HCT116 (cell line): Measurements from ENCODE around the gene PDE6A. TPM values are rescaled to one million over a fixed set of nuclear protein-coding genes. Genes with fewer than 3 reads are reported as not detected.

ENCODE experiments used
- ATAC-seq: fragments of 200-7000 bp; cut with Tn5 transposase; 2 replicates; pipeline ENCODE4 v1.9.1; 2020; ENCODE audit warnings: mild to moderate bottlenecking, moderate library complexity
- BruUV-seq: library from RNA; stranded (reverse); fragments of 400-500 nt; replicated peaks from 2 replicates; lab custom pipeline; 2021; lab: Mats Ljungman, UMichigan
- CTCF ChIA-PET: fragments of 300-600 bp; sonication (Branson Sonifier 250); formaldehyde crosslinking; loops from one replicate; lab custom pipeline; 2021; ENCODE audit warnings: antibody characterized with exemption; lab: Charles Lee
- POLR2A ChIA-PET: fragments of 300-600, 350-600 bp; sonication (Branson Sonifier 250); formaldehyde crosslinking; loops from one replicate; lab custom pipeline; 2021; ENCODE audit warnings: antibody characterized with exemption; lab: Charles Lee
- RAD21 ChIA-PET, 2 experiments: fragments of 300-600 bp; sonication (Branson Sonifier 250); formaldehyde crosslinking; loops; one replicate each; lab custom pipeline; 2023; ENCODE audit warnings: low total read pairs in 2 of 2; ENCODE audit not compliant: uncharacterized antibody in 2 of 2, unreplicated experiment in 2 of 2, low non-redundant PET in 1 of 2; lab: Charles Lee
- DNase-seq: peaks from one replicate; pipeline ENCODE4 v3.0.0-alpha.2; 2010; ENCODE audit warnings: low read depth, low spot score
- H2AFZ ChIP-seq: fragments of 200-600 bp; shearing (Covaris generic), sonication (generic); 2 replicates; pipeline ENCODE4 v1.6.1; 2017; ENCODE audit warnings: low read depth, mixed run types, mixed read lengths, antibody characterized with exemption, low read length; ENCODE audit not compliant: poor library complexity, severe bottlenecking
- H3K27ac ChIP-seq: 2 replicates; pipeline ENCODE4 v1.5.1; 2012; ENCODE audit warnings: low read depth, low read length
- H3K27me3 ChIP-seq: fragments of 200-600 bp; sonication (generic); 2 replicates; pipeline ENCODE4 v1.6.1; 2016; ENCODE audit warnings: mixed run types, low read length, mixed read lengths; ENCODE audit not compliant: insufficient read depth
- H3K36me3 ChIP-seq, 2 experiments: fragments of 200-500 bp in 1 of 2; fragments of 200-600 bp in 1 of 2; sonication (Bioruptor generic) in 1 of 2; sonication (generic) in 1 of 2; 2 replicates each; pipeline versions ENCODE4 v1.5.1 to v1.6.1; 2014 to 2016; ENCODE audit warnings: low read length in 2 of 2, inconsistent platforms in 1 of 2, mixed read lengths in 1 of 2, mixed run types in 1 of 2; ENCODE audit not compliant: insufficient read depth in 2 of 2, control insufficient read depth in 1 of 2
- H3K4me1 ChIP-seq, 2 experiments: fragments of 200-600 bp in 1 of 2; sonication (generic) in 1 of 2; 2 replicates each; pipeline versions ENCODE4 v1.5.1 to v1.6.1; 2012 to 2017; ENCODE audit warnings: low read length in 2 of 2, inconsistent platforms in 1 of 2, mild to moderate bottlenecking in 1 of 2, mixed read lengths in 1 of 2, mixed run types in 1 of 2, moderate library complexity in 1 of 2; ENCODE audit not compliant: insufficient read depth in 2 of 2, control insufficient read depth in 1 of 2
- H3K4me2 ChIP-seq: fragments of 200-600 bp; sonication (generic); 2 replicates; pipeline ENCODE4 v1.6.1; 2017; ENCODE audit warnings: mixed run types, low read length, mixed read lengths
- H3K4me3 ChIP-seq, 2 experiments: fragments of 200-600 bp in 1 of 2; sonication (generic) in 1 of 2; replicated peaks in 1 of 2; 2 replicates each; pipeline ENCODE4 v1.5.1; 2011 to 2016; ENCODE audit warnings: low read length in 2 of 2, control low read depth in 1 of 2, low read depth in 1 of 2, mild to moderate bottlenecking in 1 of 2, mixed read lengths in 1 of 2, mixed run types in 1 of 2
- H3K79me2 ChIP-seq: fragments of 200-600 bp; sonication (generic); 2 replicates; pipeline ENCODE4 v1.6.1; 2017; ENCODE audit warnings: mild to moderate bottlenecking, mixed run types, low read length, moderate library complexity, mixed read lengths; ENCODE audit not compliant: insufficient read depth
- H3K9ac ChIP-seq: fragments of 200-600 bp; sonication (generic); 2 replicates; pipeline ENCODE4 v1.6.1; 2016; ENCODE audit warnings: low read length, mixed read lengths
- H3K9me2 ChIP-seq: fragments of 200-600 bp; sonication (generic), shearing (Covaris generic); 2 replicates; pipeline ENCODE4 v1.6.1; 2017; ENCODE audit warnings: mixed run types, mild to moderate bottlenecking, moderate library complexity; ENCODE audit not compliant: insufficient read depth
- H3K9me3 ChIP-seq, 2 experiments: fragments of 200-500 bp in 1 of 2; fragments of 200-600 bp in 1 of 2; sonication (Bioruptor generic) in 1 of 2; sonication (generic) in 1 of 2; 2 replicates each; pipeline ENCODE4 v1.6.1; 2014 to 2017; ENCODE audit warnings: low read length in 2 of 2, mixed read lengths in 2 of 2, inconsistent platforms in 1 of 2, low read depth in 1 of 2, mild to moderate bottlenecking in 1 of 2, mixed run types in 1 of 2, moderate library complexity in 1 of 2; ENCODE audit not compliant: control insufficient read depth in 1 of 2, insufficient read depth in 1 of 2
- H4K20me1 ChIP-seq: fragments of 200-600 bp; sonication (generic), shearing (Covaris generic); 2 replicates; pipeline ENCODE4 v1.6.1; 2017; ENCODE audit warnings: mixed run types, mild to moderate bottlenecking, moderate library complexity; ENCODE audit not compliant: insufficient read depth
- CBX3 ChIP-seq: IDR thresholded peaks from 2 replicates; pipeline ENCODE4 v1.6.1; 2012; ENCODE audit warnings: low read depth
- EGR1 ChIP-seq: IDR thresholded peaks from 2 replicates; pipeline ENCODE4 v1.6.1; 2012; ENCODE audit warnings: low read depth
- EZH2 ChIP-seq: fragments of 200-600 bp; sonication (generic); IDR thresholded peaks from 2 replicates; pipeline ENCODE4 v1.6.1; 2017; ENCODE audit warnings: antibody characterized with exemption, mixed run types
- EZH2phosphoT487 ChIP-seq: fragments of 200-600 bp; IDR thresholded peaks from 2 replicates; pipeline ENCODE4 v1.6.1; 2018; ENCODE audit warnings: antibody characterized with exemption, borderline replicate concordance
- FOSL1 ChIP-seq: IDR thresholded peaks from 2 replicates; pipeline ENCODE4 v1.6.1; 2012; ENCODE audit warnings: low read depth
- JUND ChIP-seq: IDR thresholded peaks from 2 replicates; pipeline ENCODE4 v1.6.1; 2012
- MAX ChIP-seq: IDR thresholded peaks from 2 replicates; pipeline ENCODE4 v1.6.1; 2012
- POLR2A ChIP-seq: IDR thresholded peaks from 2 replicates; pipeline ENCODE4 v1.7.0; 2011; ENCODE audit warnings: borderline replicate concordance; ENCODE audit not compliant: insufficient read depth, insufficient read length; ENCODE audit errors: extremely low read depth
- SIN3A ChIP-seq: IDR thresholded peaks from 2 replicates; pipeline ENCODE4 v1.6.1; 2012; ENCODE audit warnings: low read depth
- SP1 ChIP-seq: IDR thresholded peaks from 2 replicates; pipeline ENCODE4 v1.6.1; 2012; ENCODE audit warnings: low read depth
- SRF ChIP-seq: IDR thresholded peaks from 2 replicates; pipeline ENCODE4 v1.6.1; 2012; ENCODE audit warnings: low read depth
- TCF7L2 ChIP-seq: IDR thresholded peaks from 2 replicates; pipeline ENCODE4 v1.7.0; 2011; ENCODE audit warnings: borderline replicate concordance, inconsistent platforms; ENCODE audit not compliant: insufficient read depth, insufficient read length; ENCODE audit errors: extremely low read depth
- YY1 ChIP-seq: IDR thresholded peaks from 2 replicates; pipeline ENCODE4 v1.6.1; 2011; ENCODE audit warnings: low read length, low read depth, moderate library complexity, mild to moderate bottlenecking; ENCODE audit not compliant: insufficient replicate concordance; ENCODE audit errors: extremely low read depth
- ZFX ChIP-seq: fragments of 450-650 bp; IDR thresholded peaks from 2 replicates; pipeline ENCODE4 v1.6.1; 2017
- intact Hi-C: fragments of 100-400 bp; cut with micrococcal nuclease; formaldehyde crosslinking; loops from 2 replicates; pipeline ENCODE4 v1.10.0; 2022
- total RNA-seq: library from RNA; stranded (reverse); gene quantifications from one replicate; pipeline ENCODE4 v1.2.1, GENCODE V29; 2021; ENCODE audit not compliant: unreplicated experiment
- TF ChIP-seq, protein P1 (sequence below): IDR thresholded peaks from 2 replicates; pipeline ENCODE4 v1.6.1; 2012
- TF ChIP-seq, protein P2 (sequence below), 3 experiments: fragments of 200-600 bp in 1 of 3; sonication (generic) in 1 of 3; IDR thresholded peaks in 2 of 3; conservative IDR thresholded peaks in 1 of 3; 2 replicates each; pipeline ENCODE4 v1.5.1; 2012 to 2017; ENCODE audit warnings: low read depth in 2 of 3, low read length in 2 of 3, antibody characterized with exemption in 1 of 3, borderline replicate concordance in 1 of 3, control low read depth in 1 of 3, mild to moderate bottlenecking in 1 of 3, mixed read lengths in 1 of 3, mixed run types in 1 of 3, moderate library complexity in 1 of 3; ENCODE audit not compliant: insufficient read depth in 1 of 3

Gene PDE6A
- total RNA-seq, 1 experiment from 2014 or later = not detected

DNA sequence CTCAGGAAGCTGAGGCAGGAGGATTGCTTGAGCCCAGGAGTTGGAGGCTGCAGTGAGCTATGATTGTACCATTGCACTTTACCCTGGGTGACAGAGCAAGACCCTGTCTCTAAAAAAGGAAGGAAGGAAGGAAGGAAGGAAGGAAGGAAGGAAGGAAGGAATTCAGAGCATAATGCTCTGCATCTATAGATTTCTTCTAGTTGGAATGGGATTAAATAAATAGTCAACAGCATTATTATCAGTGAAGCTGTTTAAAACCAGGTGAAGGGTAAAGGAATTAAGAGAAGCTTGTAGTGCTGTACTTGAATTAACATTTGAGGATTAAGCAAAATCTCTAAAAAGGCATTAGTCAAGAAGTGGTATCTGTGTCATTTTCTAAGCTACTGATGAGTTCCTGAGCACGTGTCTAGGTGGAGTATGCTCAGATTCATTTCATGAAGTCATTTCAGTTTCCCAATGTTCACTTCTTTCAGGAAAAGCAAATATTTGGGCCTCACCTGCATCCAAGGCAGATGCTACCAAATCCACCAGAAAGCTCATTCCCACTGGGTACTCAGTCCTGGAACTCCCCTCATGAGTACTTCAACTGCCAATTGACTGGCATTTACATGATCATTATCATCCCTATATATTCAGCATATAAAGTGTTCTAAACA lies 8.4 kb downstream of the PDE6A start:
- H3K4me1 ChIP-seq = peaks cover 0 to 20% of the 10 kb centered on the region in 2 experiments; a peak in 3 of 4 replicates
- H3K9me2 ChIP-seq = no peaks in the 10 kb centered on the region
- no peaks in the 10 kb centered on the region for H3K79me2 ChIP-seq
- ChIA-PET POLR2A (no interaction called here), CTCF (interaction anchor here (1.2 to 1.8 kb wide), 2 partner anchors 24 to 26 kb away, joined by 3 to 5 read pairs; partner anchors contain the start of gene SLC26A2), RAD21 (no interaction called here)
- H3K27me3 ChIP-seq = no peaks in the 10 kb centered on the region
- BruUV-seq = no TSS peak
- intact Hi-C loops = no loop called here
- H3K9me3 ChIP-seq = no peaks in the 10 kb centered on the region
- no peaks in the 10 kb centered on the region for H3K36me3 ChIP-seq
- ATAC-seq = no peak
- TF ChIP-seq FOSL1 = no peak
- no peak for TF ChIP-seq CBX3
- TF ChIP-seq, protein P1, sequence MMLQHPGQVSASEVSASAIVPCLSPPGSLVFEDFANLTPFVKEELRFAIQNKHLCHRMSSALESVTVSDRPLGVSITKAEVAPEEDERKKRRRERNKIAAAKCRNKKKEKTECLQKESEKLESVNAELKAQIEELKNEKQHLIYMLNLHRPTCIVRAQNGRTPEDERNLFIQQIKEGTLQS = no peak
- no peak for TF ChIP-seq ZFX
- TF ChIP-seq EGR1 = no peak
- TF ChIP-seq, protein P2, sequence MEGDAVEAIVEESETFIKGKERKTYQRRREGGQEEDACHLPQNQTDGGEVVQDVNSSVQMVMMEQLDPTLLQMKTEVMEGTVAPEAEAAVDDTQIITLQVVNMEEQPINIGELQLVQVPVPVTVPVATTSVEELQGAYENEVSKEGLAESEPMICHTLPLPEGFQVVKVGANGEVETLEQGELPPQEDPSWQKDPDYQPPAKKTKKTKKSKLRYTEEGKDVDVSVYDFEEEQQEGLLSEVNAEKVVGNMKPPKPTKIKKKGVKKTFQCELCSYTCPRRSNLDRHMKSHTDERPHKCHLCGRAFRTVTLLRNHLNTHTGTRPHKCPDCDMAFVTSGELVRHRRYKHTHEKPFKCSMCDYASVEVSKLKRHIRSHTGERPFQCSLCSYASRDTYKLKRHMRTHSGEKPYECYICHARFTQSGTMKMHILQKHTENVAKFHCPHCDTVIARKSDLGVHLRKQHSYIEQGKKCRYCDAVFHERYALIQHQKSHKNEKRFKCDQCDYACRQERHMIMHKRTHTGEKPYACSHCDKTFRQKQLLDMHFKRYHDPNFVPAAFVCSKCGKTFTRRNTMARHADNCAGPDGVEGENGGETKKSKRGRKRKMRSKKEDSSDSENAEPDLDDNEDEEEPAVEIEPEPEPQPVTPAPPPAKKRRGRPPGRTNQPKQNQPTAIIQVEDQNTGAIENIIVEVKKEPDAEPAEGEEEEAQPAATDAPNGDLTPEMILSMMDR (IDR thresholded peaks at IDR 0.05 in 2 of 3, conservative IDR thresholded peaks at IDR 0.05 in 1 of 3; ENCODE audit: borderline replicate concordance in 1 of 3, insufficient read depth in 1 of 3, low read depth in 2 of 3, low read length in 2 of 3) = no peak
- TF ChIP-seq SP1 = no peak
- TF ChIP-seq JUND = no peak
- no peak for TF ChIP-seq POLR2A
- TF ChIP-seq TCF7L2 = no peak
- no peak for TF ChIP-seq MAX
- TF ChIP-seq YY1 = no peak
- TF ChIP-seq SRF = no peak
- TF ChIP-seq EZH2phosphoT487 = no peak
- no peak for TF ChIP-seq SIN3A
- no peak for TF ChIP-seq EZH2
- H3K9ac ChIP-seq = no peak overlapping the region
- no peak overlapping the region for H2AFZ ChIP-seq
- no peak for DNase-seq
- no peak overlapping the region for H3K27ac ChIP-seq
- H3K4me2 ChIP-seq = no peak overlapping the region
- no peak overlapping the region for H3K4me3 ChIP-seq
- no peaks in the 10 kb centered on the region for H4K20me1 ChIP-seq
